KOPT-K1 (cell line): ENCODE data around the gene EGFR.

Experiments
- H3K27ac ChIP-seq: fragments of 200-600 bp; sonication (generic); 2 replicates; pipeline ENCODE4 v1.5.1; 2016; ENCODE audit warnings: antibody characterized with exemption, mild to moderate bottlenecking, low read depth, low read length; ENCODE audit not compliant: poor library complexity, severe bottlenecking
- H3K36me3 ChIP-seq: fragments of 200-600 bp; sonication (generic); 2 replicates; pipeline ENCODE4 v1.5.1; 2017; ENCODE audit warnings: antibody characterized with exemption, mild to moderate bottlenecking, low read length, moderate library complexity; ENCODE audit not compliant: insufficient read depth
- H3K9me3 ChIP-seq: fragments of 200-600 bp; sonication (generic); 2 replicates; pipeline ENCODE4 v1.5.1; 2017; ENCODE audit warnings: antibody characterized with exemption, low read length, mild to moderate bottlenecking; ENCODE audit not compliant: insufficient read depth, poor library complexity, severe bottlenecking

The EGFR gene

GRCh38 chr7:55085511-55086412, 66.9 kb downstream of the EGFR start:
- Histone ChIP-seq H3K27ac (no peak overlapping the region), H3K9me3 (no peaks in the 10 kb centered on the region), H3K36me3 (no peaks in the 10 kb centered on the region)

- Histone ChIP-seq H3K9me3 (no peaks in the 10 kb centered on the region), H3K36me3 (no peaks in the 10 kb centered on the region), H3K27ac (no peak overlapping the region)
Measured at GRCh38 chr7:55086413-55087201, 67.8 kb downstream of the EGFR start.

GRCh38 chr7:55087521-55087961, 68.7 kb downstream of the EGFR start:
- H3K27ac ChIP-seq, result no peak overlapping the region
- H3K36me3 ChIP-seq, result no peaks in the 10 kb centered on the region
- no peaks in the 10 kb centered on the region for H3K9me3 ChIP-seq

- Histone ChIP-seq H3K27ac (no peak overlapping the region), H3K36me3 (no peaks in the 10 kb centered on the region), H3K9me3 (no peaks in the 10 kb centered on the region)
Measured at GRCh38 chr7:55088107-55088506, 69.3 kb downstream of the EGFR start.

DNA sequence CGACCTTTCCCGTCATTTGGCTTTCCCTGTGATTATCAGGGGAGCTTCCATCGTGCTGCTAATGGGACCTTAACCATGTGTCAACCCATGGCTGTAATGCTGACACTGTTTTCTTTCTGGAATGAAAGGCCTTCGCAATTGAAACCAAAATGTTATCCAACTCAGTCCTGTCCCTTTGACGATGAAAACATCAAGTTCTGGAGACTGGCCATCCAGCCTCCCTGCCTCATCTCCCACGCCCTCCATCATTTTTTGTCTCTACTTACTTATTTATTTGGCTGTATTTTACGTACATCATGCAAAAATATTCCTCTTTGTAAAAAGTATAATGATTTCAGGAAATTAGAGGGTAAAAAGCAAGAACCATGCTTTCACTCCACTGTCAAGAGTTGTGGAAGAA, 69.8 kb downstream of the EGFR start:
- no peak overlapping the region for H3K27ac ChIP-seq
- no peaks in the 10 kb centered on the region for H3K9me3 ChIP-seq
- H3K36me3 ChIP-seq, result no peaks in the 10 kb centered on the region

- H3K27ac ChIP-seq, result no peak overlapping the region
Measured at GRCh38 chr7:55092186-55092974, 73.6 kb downstream of the EGFR start.

DNA sequence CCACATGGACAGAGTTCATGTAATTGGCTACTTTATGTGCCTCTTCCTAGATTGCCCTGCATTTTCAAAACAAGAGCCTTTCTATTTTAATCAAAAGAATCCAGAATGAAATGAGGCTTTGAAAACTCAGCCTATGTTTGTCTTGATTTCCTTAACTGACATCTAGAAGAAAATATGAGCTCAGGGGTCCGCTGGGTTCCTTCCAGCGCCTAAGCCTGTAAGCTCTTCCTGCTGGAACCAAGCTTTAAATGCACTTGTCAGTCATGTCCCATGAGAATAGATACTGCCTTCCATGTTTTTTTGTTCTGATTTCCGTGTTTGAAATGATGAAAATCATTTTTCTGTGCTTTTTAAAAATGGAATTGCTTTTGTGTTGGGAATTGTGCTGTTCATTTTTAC, 74.2 kb downstream of the EGFR start:
- Histone ChIP-seq H3K27ac (no peak overlapping the region), H3K36me3 (no peaks in the 10 kb centered on the region), H3K9me3 (no peaks in the 10 kb centered on the region)

More at GRCh38 chr7:55092186-55092974, 73.6 kb downstream of the EGFR start:
- Histone ChIP-seq H3K36me3 (no peaks in the 10 kb centered on the region), H3K9me3 (no peaks in the 10 kb centered on the region)

DNA sequence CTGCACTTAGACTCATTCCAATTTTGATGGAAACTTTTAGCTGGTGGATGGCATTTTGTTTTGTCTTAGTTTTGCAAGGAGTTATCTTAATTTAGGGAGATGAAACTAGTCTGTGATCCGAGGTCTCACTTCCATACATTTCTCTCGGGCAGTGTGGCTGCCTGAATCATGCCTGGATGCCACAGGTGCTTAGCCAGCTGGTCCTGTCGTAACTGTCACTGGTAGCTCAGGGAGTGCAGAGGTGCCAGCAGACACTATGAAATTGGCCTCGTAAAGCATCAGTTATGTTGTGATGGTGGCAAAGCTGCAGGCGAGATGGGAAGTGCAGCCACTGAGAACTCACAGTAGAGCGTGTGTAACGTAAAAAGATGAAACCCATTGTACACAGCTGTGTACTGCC, 74.9 kb downstream of the EGFR start:
- Histone ChIP-seq H3K9me3 (no peaks in the 10 kb centered on the region), H3K36me3 (no peaks in the 10 kb centered on the region), H3K27ac (no peak overlapping the region)

- no peaks in the 10 kb centered on the region for H3K36me3 ChIP-seq
- no peak overlapping the region for H3K27ac ChIP-seq
- H3K9me3 ChIP-seq, result no peaks in the 10 kb centered on the region
Measured at GRCh38 chr7:55094092-55094690, 75.4 kb downstream of the EGFR start.

DNA sequence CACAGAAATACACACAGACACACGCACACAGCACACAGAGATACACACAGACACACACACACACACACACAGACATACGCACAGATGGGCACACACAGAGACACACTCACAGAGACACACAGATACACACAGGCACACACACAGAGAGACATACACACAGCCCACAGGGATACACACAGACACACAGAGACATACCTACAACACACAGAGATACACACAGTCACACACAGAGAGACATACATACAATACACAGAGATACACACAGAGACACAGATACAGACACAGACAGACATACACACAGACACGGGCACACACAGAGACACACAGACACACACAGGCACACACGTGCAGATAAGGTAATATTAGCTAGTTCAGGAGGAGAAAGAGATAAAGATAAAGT, 76.9 kb downstream of the EGFR start:
- no peaks in the 10 kb centered on the region for H3K9me3 ChIP-seq
- no peak overlapping the region for H3K27ac ChIP-seq
- no peaks in the 10 kb centered on the region for H3K36me3 ChIP-seq

GRCh38 chr7:55096323-55096722, 77.5 kb downstream of the EGFR start:
- H3K27ac ChIP-seq, result no peak overlapping the region
- no peaks in the 10 kb centered on the region for H3K9me3 ChIP-seq
- no peaks in the 10 kb centered on the region for H3K36me3 ChIP-seq

DNA sequence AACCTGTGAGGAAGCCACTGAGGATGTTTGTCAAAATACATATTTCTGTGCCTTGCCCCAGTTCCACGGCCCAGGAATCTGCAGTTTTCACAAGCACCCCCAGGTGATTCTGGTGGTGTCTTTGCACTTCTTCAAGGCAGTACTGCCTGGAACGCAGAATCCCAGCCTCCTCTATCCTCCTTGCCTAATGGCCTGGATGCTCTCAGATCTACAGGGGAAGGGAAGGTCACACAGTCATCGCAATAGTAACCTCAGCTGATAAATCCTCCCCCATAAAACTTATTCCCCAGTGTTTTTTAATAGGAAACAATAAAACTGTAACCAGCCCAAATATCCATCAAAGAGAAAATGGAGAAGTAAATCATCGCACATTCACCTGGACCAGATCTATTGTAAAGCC, 78.3 kb downstream of the EGFR start:
- Histone ChIP-seq H3K9me3 (no peaks in the 10 kb centered on the region), H3K36me3 (no peaks in the 10 kb centered on the region), H3K27ac (no peak overlapping the region)

DNA sequence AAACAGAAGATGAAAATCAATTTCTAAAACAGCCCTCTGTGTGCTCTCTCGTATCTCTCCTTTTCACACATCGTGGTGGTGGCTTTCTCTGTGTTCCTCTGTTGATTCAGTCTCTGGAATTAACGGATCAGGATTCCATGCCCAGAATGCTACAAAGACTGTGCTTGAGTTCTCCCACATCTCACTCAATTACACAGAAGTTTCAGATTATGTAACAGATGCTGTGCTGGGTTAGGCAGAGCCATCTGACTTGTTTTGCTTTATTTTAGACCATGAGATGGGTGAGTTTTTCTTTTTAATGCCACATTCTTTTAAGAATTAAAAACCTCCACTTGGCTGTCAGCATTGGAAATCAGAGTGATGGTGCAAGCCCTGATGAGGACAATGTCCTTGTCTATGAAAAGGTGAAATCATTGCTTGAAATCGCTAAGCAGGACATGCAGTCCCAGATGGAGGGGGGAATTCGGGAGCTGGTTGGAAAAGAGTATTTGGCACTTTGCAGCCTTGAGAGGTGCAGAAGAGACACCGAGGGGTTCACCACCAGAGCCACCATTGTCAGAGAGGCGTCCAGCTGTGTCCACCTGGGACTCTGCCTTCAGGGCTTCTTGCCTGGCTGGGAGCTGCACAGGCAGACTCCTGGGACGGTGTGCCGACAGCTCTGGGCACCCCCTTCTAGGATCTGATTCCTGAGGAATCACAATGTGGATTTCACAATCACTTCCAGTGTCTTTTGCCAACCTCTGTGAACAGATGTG, 80.4 kb downstream of the EGFR start:
- Histone ChIP-seq H3K36me3 (no peaks in the 10 kb centered on the region), H3K9me3 (no peaks in the 10 kb centered on the region), H3K27ac (no peak overlapping the region)
